GM12865 (cell line): ENCODE results near the gene PPFIA1.

Experiments
- DNase-seq: peaks from one replicate; pipeline ENCODE4 v3.0.0; 2010; ENCODE audit warnings: low read depth
- H3K4me3 ChIP-seq: 2 replicates; pipeline ENCODE4 v1.5.1; 2011; ENCODE audit warnings: mild to moderate bottlenecking, low read depth, low read length, control low read depth
- TF ChIP-seq, protein P1 (sequence below): IDR thresholded peaks from 2 replicates; pipeline ENCODE4 v1.5.1; 2011; ENCODE audit warnings: low read length, control low read depth, low read depth, inconsistent platforms; ENCODE audit not compliant: insufficient read depth; ENCODE audit errors: missing control alignments

The PPFIA1 gene

DNA sequence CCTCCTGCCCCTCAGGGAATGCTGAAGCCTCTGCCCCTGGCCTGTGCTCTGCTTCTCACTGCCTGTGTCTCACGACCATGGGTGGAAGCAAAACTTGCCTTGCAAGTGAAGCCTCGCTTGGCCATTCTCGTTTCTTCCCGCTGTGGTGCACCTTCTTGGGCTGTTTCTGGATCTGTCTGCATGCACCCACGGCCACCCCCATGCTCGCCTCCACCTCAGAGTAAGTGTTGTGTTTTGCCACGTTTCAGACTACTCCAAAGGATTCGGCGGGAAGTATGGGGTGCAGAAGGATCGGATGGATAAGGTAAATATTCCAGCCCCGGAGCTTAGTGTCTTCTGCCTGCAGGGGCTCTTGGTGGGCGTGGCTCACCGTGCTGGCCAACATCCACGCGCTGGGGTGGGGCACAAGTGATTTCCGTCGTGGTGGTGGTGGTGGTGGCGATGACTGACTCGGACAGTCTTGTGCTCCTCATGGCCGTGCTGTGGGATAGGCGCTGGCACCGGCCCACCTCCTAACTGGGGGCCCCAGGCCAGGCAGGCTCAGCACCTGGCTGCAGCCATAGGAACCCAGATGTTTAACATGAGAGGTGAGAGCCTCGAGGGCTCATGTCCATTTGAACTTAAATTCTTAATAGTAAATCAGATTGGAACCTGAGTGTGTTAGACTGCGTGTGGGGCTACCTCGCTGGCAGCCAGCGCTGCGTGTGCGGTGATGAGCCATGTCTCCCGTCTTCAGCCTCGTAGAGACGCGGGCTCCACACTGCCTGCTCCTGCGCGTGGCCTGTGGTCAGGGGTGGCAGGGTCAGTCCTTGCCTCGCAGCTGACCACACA lies 152.4 kb downstream of the PPFIA1 start:
- TF ChIP-seq, protein P1, sequence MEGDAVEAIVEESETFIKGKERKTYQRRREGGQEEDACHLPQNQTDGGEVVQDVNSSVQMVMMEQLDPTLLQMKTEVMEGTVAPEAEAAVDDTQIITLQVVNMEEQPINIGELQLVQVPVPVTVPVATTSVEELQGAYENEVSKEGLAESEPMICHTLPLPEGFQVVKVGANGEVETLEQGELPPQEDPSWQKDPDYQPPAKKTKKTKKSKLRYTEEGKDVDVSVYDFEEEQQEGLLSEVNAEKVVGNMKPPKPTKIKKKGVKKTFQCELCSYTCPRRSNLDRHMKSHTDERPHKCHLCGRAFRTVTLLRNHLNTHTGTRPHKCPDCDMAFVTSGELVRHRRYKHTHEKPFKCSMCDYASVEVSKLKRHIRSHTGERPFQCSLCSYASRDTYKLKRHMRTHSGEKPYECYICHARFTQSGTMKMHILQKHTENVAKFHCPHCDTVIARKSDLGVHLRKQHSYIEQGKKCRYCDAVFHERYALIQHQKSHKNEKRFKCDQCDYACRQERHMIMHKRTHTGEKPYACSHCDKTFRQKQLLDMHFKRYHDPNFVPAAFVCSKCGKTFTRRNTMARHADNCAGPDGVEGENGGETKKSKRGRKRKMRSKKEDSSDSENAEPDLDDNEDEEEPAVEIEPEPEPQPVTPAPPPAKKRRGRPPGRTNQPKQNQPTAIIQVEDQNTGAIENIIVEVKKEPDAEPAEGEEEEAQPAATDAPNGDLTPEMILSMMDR, result no peak
- no peak for DNase-seq
- no peak overlapping the region for H3K4me3 ChIP-seq

DNA sequence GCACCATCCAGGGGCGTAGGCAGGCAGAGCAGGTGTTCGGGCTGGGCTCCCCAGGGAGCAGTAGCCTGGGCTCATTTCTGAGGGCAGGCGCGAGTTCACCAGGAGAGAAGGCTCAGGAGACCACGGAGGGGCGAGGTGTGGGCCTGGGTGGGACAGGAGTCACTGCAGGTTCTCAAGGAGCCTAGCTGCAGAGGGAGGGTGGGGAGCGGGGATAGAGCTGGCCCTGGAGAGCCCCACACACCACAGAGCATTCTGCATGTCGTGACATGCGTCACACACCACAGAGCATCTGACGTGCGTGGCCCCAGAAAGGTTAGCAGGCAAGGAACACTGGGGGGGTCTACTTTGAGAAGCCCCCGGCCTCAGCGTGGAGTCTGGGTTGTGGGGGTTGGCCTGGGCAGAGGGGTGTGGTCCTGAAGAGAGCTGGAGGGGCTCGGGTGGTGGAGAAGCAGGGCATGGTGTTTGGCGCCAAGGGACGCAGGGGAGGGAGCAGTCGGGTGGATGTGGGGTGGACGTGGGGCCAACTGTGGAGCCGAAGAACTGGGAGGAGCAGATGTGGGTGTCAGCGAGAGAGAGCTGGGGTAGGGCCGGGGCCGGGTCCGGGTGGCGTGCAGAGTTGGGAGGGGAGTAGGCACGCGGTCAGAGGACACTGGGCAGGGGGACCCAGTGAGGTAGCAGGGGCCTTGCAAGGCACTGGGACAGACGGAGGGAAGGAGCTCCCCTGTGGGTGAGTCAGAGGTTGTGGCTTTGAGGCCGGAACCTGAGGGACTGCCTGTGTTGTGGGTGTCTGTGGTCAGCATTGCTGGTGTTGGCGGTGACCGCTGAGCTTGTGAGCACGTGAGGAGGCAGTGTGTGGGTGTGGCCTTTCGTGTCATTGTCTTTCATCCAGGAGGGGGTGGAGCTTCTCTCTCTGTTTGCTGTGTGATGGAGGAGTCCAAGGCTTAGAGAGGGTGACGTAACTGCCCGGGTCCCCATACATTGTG lies 153.3 kb downstream of the PPFIA1 start:
- TF ChIP-seq, protein P1, result no peak
- no peak overlapping the region for H3K4me3 ChIP-seq
- DNase-seq, result peak; percentile 89

DNA sequence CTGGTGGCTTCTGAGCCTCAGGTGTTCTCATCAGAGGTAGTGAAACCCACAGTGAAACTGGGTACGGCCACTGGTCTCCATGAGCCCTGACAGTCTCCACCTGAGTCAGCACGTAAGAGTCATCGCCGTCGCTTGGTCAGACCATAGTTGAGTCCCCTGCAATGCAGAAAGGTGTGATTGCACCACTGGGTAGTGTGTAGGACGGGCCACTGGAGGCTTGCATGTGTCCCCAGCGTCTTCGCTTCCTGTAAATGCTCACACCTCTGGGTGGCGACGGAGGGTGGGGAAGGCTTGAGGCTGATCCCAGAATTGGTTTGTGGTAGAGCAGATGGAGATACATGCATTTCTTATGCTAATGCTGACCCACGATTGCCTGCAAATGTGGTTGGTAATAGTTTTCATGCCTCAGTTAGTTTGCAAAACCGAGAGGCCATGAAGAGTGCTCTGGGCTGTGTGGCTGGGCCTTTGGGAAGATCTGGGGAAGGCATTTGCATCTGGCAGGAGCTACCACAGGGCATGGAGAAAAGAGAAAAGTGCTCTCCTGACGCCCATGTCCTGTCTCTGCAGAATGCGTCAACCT lies 154.4 kb downstream of the PPFIA1 start:
- TF ChIP-seq, protein P1, result no peak
- no peak overlapping the region for H3K4me3 ChIP-seq
- peak; percentile 82 for DNase-seq

DNA sequence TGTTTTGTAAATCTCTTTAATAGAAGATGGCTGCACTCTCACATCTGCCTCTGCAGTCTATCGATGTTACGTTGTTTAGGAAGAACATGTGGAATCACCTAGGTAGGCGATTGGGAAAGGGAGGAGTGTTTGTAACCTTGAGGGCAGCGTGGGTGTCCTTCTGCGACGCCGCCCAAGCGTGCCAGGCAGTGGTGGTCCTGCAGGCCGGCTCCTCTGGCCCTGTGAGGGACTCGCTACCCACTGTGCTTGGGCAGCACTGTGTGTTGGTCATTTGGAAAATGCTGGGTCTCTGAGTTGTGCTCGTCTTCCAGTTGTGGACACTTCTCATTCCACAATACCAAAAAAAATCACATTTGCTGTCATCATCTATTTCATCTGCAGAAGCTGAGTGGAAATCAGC lies 156.9 kb downstream of the PPFIA1 start:
- no peak overlapping the region for H3K4me3 ChIP-seq
- DNase-seq, result no peak
- TF ChIP-seq, protein P1, result no peak

GRCh38 chr11:70428701-70429427 lies 158.4 kb downstream of the PPFIA1 start:
- DNase-seq, result no peak
- TF ChIP-seq, protein P1, result no peak
- no peak overlapping the region for H3K4me3 ChIP-seq

DNA sequence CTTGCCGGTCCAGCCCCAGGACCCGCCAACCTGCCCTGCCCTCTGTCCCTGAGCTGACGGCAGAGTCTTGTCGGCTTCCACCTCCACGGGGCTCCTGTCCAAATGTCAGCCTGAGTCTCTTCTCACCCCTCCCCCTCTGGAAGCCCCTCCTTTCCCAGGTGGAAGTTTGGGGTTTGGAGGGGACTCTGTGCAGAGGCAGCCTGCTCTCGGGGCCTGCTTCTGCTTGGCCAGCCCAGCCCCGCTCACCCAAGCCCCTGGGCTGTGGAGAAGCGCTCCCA lies 158.9 kb downstream of the PPFIA1 start:
- TF ChIP-seq, protein P1, result no peak
- no peak overlapping the region for H3K4me3 ChIP-seq
- no peak for DNase-seq
